ENCODE measurements around the gene ZIK1.

Gene ZIK1

GRCh38 chr19:57559008-57559403, 24.9 kb upstream of the ZIK1 start:
- no peak for DNase-seq (ENCODE audit: low read depth, low spot score)

GRCh38 chr19:57559404-57560025, 24.4 kb upstream of the ZIK1 start, which contains the start of gene ZNF550:
ZNF550 (minus strand) TSS chr19:57559863; CDS start chr19:57559682, 181 bp downstream.
- ChIA-PET POLR2A (no interaction called here), CTCF (interaction anchor here (1.0 to 1.9 kb wide), 2 partner anchors 57 to 596 kb away, joined by 3 to 5 read pairs; no protein-coding TSS in a partner anchor)
- TF ChIP-seq CTCF (IDR thresholded peaks at IDR 0.05; ENCODE audit: insufficient read depth, low read length, missing control alignments), result no peak
- DNase-seq (ENCODE audit: low read depth, low spot score), result peak; percentile 47
- peak within 1 kb of the TSS; percentile 96 for H3K4me3 ChIP-seq (ENCODE audit: low read depth, low read length)

More at GRCh38 chr19:57559008-57559403, 24.9 kb upstream of the ZIK1 start:
- no peak for TF ChIP-seq CTCF (IDR thresholded peaks at IDR 0.05; ENCODE audit: insufficient read depth, low read length, missing control alignments)
- H3K4me3 ChIP-seq (ENCODE audit: low read depth, low read length), result peak overlapping the region; percentile 96
- CTCF ChIA-PET, result interaction anchor here (0.7 to 1.9 kb wide), 5 partner anchors 14 to 599 kb away, joined by 3 to 5 read pairs (median 3); no protein-coding TSS in a partner anchor
- POLR2A ChIA-PET, result no interaction called here

- ChIA-PET CTCF (interaction anchor here (1.0 kb wide), 1 partner anchor 58 kb away, joined by 3 read pairs; no protein-coding TSS in a partner anchor), POLR2A (no interaction called here)
These were observed 23.9 kb upstream of the ZIK1 start for GRCh38 chr19:57560049-57560491.

GRCh38 chr19:57563547-57563946, 20.4 kb upstream of the ZIK1 start:
- CTCF ChIA-PET, result no interaction called here
- POLR2A ChIA-PET, result no interaction called here
- DNase-seq (ENCODE audit: low read depth, low spot score), result no peak
- TF ChIP-seq CTCF (IDR thresholded peaks at IDR 0.05; ENCODE audit: insufficient read depth, low read length, missing control alignments), result no peak
- no peak overlapping the region for H3K4me3 ChIP-seq (ENCODE audit: low read depth, low read length)

More at GRCh38 chr19:57560049-57560491, 23.9 kb upstream of the ZIK1 start:
- TF ChIP-seq CTCF (IDR thresholded peaks at IDR 0.05; ENCODE audit: insufficient read depth, low read length, missing control alignments), result no peak
- H3K4me3 ChIP-seq (ENCODE audit: low read depth, low read length), result peak overlapping the region; percentile 96
- peak; percentile 28 for DNase-seq (ENCODE audit: low read depth, low spot score)

GRCh38 chr19:57566396-57567265, 17.3 kb upstream of the ZIK1 start:
- no peak overlapping the region for H3K4me3 ChIP-seq (ENCODE audit: low read depth, low read length)
- no peak for DNase-seq (ENCODE audit: low read depth, low spot score)
- no peak for TF ChIP-seq CTCF (IDR thresholded peaks at IDR 0.05; ENCODE audit: insufficient read depth, low read length, missing control alignments)
- ChIA-PET CTCF (no interaction called here), POLR2A (no interaction called here)

- no peak for TF ChIP-seq CTCF (IDR thresholded peaks at IDR 0.05; ENCODE audit: insufficient read depth, low read length, missing control alignments)
- POLR2A ChIA-PET, result no interaction called here
- DNase-seq (ENCODE audit: low read depth, low spot score), result no peak
- CTCF ChIA-PET, result no interaction called here
- H3K4me3 ChIP-seq (ENCODE audit: low read depth, low read length), result no peak overlapping the region
These were observed 13.2 kb upstream of the ZIK1 start for GRCh38 chr19:57570707-57571106.

All from AG04449 (cell line).